ENCODE results near the gene ECI1.
"Not testable (repeated sequence)": the region's sequence is repeated elsewhere in the genome, so short reads cannot be mapped to it uniquely, and the experiment has no call there.

ECI1 gene

DNA sequence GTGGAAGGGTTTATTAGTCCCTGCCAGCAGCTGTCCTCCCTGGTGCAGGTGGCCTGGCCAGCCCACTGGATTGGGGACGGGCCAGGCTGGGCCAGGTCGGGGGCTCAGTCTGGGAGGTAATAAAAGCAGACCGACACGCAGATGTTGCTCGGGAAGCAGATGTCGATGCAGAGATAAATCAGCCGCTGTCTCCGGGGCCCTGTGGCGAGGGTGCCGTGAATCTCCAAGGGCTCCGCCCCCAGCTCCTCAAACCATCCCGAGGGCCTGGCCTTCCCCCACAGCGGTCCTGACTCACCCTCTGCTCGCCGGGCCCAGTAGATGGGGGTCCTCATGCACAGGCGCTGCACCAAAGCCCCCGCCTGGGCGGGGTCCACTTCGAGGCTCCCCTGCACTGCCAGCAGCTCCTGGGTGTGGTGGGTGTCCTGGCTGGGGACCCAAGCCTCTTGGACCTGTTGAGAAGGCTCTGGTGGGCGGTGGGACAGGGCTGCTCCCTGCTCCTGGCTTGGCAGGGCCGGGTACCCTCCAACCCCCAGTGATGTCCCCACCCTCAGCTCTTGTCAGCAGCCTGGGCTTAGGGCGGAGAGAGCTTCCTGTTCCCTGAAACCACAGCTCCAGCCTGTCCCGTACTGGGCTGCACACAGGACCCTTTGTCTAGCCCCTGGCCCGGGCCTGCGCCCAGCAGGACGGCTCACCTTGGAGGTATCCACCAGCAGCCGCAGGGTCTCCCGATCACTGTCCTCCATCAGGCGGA, 42.0 kb downstream of the ECI1 start:
- no peak for DNase-seq

DNA sequence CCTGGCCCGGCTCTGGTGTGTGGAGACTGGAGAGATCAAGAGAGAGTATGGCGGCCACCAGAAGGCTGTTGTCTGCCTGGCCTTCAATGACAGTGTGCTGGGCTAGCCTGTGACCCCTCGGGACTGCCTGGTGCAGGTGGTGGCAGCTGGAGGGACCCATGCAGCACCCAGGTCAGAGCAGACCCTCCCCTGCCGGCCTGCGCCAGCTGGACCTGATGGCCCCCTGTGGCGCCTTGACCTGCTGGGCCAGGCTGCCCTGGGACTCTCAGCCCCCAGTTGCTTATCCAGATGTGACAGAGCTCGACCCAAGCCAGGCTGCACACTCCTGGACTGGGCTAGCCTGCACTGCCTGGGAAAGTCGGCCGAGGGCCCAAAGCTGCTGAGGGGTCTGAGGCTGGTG, 42.6 kb downstream of the ECI1 start:
- DNase-seq: no peak

- DNase-seq: no peak
These were observed 43.1 kb downstream of the ECI1 start for GRCh38 chr16:2208308-2208707.

GRCh38 chr16:2207872-2208271, 43.5 kb downstream of the ECI1 start:
- DNase-seq: no peak

GRCh38 chr16:2206780-2207433, 44.5 kb downstream of the ECI1 start:
- DNase-seq: no peak

DNA sequence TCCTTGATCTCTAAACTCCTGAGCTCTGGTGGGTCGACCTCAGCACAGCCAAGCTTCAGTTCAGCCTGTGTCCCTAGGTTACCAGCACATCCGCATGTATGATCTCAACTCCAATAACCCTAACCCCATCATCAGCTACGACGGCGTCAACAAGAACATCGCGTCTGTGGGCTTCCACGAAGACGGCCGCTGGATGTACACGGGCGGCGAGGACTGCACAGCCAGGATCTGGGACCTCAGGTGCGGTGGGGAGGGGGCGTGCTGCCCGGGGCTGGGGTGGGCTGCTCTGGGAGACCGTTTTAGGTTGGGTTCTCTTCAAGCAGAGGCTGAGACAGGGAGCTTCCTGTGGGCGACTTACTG, 45.0 kb downstream of the ECI1 start:
- DNase-seq: no peak

GRCh38 chr16:2205967-2206313, 45.4 kb downstream of the ECI1 start:
- no peak for DNase-seq

DNA sequence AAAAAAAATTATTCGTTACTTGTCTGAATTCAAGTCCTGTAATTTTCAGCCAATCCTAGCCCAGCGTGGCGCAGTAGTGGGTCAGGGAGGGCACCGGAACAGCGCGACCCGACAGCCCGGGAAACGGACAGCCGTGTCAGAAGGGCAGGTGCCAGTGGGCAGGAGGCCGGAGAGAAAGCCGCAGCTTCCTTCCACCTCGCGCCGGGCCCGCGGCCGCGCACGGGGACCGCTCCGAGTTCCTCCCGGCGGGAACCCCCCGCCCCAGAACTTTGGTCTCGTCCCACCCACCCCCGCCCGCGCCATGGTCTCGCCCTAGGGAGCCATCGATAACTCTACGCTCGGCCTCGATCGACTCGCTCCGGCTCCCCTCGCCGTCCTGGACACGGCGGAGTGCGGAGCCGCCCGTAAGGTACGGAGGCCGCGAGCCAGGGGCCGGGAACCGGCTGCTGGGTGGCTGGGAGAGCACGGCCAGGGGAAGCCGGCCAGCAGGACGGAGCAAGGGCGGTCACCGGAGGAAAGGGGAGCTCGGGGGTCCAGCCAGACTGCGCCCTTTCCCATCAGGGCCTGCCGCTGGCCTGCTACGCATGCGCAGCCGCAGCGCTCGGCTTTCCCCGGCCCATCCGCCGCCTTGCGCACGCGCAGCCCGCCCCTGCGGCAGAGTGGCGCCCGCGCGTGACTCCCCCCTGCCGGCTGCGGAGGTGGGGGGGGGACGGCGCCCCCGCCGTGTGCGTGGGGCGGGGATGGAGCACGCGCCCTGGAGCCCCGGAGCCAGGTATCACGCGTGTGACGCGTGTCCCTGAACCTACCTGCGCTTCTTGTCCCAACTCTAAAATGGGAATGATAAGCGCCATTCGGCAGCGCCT, 46.1 kb downstream of the ECI1 start, which contains the start of gene MLST8:
Gene MLST8 (plus strand): TSS at position 351 of the 863 bp plus-strand sequence. CDS start 632 bp downstream, outside the sequence.
- DNase-seq: peak; percentile 91 to 93

DNA sequence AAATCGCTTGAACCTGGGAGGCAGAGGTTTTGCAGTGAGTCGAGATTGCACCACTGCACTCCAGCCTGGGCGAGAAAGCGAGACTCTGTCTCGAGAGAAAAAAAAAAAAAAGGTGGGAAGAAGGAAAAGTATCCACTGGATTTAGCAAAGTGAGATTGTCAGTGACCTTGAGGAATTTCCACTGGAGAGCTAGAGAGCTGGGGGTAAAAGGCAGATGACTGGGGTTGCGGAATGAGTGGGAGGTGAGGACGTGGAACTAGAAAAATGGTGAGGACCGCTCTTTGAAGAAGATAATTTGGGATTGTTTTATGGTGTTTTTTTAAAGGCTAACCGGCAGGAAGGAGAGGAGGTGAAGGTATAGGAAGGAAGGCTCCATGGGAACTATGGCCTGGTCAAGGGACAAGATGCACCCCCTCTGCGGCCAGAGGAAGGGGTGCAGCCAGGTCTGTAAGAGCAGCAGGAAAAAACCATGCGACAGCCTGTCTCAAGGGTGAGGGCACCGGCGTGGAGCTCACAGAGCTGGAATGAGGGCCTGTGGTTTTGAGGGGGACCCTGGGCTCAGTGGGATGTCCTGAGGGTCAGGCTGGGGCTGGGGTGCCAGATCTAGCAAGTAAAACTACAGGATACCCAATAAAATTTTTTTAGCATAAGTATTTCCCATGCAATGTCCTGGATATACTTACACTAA, 46.8 kb downstream of the ECI1 start:
- no peak for DNase-seq

DNA sequence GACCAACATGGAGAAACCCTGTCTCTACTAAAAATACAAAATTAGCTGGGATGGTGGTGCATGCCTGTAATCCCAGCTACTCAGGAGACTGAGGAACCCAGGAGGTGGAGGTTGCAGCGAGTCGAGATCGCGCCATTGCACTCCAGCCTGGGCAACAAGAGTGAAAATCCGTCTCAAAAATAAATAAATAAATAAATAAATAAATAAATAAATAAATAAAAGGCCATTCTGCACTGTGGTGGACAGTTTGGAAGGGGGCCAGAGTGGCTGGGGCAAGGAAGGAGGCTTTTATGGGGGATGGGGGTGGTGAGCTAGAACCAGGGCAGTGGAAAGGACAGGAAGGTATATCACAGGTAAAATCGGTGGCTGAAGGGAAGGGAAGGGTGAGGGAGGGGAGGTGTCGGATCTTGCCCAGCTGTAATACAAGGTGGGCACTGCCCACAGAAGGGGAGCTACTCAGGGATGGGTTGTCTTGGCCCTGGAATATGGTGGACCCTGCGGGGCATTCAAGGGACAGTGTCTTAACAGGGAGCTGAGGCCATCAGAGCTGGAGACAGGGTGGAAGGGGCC, 48.2 kb downstream of the ECI1 start:
- not testable (repeated sequence) for DNase-seq

- no peak for DNase-seq
These were observed 51.1 kb downstream of the ECI1 start for GRCh38 chr16:2200313-2200712.

DNA sequence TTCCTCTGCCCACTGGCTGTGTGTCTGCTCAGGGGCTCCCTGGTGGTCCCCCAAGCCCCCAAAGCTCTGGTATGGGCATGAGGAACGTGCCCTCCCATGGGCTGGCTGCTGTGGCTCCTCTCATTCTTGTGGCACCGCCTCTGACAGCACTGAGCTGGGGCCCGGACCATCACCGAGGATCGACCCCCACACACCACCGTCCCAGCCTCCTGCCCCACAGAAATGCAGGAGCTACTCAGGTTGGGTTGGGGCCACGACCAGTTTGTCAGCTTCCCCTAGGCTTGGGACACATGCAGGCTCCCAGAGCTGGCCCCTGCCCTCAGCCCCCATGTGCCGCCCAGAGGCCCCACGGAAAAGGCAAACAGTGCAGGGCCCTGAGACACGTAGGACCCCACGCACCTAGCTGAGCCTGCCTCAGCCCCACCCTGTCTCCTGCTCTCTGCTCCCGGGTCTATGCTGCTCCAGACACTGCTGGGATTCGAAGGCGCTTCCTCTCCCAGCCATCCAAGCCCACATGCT, 51.7 kb downstream of the ECI1 start:
- no peak for DNase-seq

DNA sequence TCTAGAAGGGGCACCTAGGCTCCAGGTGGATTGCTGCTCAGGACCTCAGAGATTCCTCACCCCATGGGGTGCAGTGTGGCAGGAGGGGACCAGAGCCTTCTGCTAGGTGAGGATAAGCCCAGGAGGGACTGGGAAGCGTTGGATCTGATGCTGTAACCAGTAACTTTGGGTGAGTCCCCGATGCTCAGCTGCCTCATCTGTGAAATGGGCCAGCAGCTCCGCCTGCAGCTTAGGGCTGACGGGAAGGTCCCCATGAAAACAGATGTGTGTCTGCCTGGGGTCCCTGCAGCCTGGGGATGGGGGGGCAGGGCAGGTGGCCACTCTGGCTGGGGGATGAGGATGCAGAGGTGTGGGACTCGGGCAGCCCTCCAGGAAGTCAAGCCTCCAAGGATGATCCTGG, 52.3 kb downstream of the ECI1 start:
- DNase-seq: no peak

DNA sequence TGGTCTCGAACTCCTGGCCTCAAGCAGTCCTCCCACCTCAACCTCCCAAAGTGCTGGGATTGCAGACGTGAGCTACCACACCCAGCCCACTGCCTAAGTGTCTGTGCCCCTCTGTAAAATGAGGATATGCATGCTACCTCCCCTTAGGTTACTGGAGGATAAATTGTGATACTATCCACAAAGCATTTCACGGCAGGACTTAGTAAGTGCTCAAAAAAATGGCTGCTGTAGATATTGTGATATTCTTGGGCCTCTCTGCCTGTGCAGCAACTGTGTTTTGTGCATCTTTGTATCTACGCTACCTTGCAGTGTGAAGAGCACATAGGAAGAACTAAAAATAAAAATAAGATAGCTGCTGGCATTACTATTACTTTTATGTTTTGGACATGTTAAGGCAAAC, 53.1 kb downstream of the ECI1 start:
- DNase-seq: no peak

GRCh38 chr16:2197765-2198164, 53.6 kb downstream of the ECI1 start:
- DNase-seq: no peak

DNA sequence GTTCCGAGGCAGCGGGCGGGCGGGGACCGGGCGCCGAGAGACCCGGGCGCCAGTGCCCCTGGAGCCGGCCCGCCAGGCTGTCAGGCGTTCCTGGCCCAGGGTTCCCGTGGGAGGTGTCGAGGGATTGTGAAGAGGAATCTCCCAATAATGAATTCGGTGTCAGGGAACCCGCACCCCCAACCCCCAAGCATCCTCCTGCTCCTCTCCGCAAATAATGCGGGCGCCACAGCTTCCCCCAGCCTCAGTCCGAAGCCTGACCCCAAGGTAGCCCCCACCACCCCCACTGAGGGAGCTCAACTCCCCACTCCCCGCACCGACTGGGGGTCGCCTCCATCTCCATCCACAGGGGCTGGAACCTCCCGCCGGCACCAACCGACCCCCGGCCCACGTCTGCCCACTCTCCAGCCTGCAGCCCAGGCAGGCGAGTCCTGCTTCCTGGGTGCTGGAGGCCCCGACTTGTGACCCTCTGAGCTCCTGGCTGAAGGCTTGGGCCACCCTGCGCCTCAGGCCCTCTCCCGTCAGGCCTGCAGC, 54.3 kb downstream of the ECI1 start:
- no peak for DNase-seq

DNA sequence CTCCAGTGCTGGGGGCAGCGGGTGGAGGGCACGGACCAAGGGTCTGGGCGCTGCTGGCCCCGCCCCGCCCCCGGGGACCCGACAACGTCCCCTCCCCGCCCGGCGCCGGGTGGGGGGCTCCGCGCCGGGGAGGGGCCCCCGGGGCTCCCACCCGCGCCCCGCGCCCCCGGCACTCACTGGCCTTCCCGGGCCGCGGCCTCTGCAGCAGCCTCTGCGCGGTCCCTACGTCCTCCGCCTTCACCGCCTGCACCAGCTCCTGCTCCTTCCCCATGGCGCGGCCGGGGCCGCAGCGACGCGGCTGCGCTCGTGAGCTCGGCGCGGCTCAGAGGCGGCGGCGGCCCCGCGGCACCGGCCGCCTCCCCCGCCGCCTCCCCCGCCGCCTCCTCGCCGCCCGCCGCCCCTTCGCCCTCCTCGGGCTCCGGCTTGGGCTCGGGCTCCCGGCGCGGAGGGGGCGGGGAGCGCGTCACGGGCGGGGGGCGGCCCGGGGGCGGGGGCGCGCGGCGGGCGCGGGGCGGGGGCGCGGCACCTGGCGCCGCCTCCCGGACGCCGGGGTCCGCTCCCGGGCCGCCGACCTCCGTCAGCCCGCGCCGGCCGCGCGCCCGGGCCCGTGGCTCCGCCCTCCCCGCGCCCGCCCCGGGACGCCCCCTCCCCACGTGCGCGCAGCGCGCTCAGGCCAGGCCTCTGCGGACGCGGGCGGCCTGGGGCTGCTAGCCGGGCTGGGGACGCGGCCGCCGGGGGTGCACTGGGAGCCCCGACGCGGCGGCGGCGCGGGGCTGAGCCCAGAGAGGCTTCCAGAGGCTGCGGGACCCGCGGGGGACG, 55.0 kb downstream of the ECI1 start, which contains the start of gene CASKIN1:
Gene CASKIN1 (minus strand): TSS at position 444 of the 819 bp plus-strand sequence. CDS start 173 bp downstream, at position 271.
- no peak for DNase-seq

- DNase-seq: no peak
These were observed 55.8 kb downstream of the ECI1 start for GRCh38 chr16:2195322-2196161.

DNA sequence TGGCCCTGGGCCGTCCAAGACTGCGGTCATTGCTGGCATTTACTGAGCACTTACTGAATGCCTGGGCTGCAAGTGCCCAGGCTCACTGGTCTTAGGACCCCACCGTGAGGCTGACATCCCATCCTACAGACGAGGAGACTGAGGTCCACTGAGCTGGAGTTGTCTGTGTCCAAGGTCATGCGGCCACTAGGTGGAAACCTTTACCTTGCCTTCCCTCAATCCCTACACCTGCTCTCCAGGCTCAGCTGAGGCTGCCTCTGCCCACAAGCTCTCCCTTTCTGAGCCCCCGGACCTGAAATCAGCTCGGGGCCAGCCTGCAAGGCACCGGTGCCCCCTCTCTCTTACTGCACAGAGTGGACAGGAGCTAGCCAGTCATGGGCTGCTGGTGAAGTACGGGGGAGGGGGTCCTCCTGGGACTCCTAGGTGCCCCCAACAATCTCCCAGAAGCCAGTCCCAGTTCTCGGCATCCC, 56.5 kb downstream of the ECI1 start:
- DNase-seq: peak; percentile 64 to 71

Data from CD4-positive, alpha-beta T cell treated with Interleukin-1 beta for 1 hour (primary cell).